GM20000 (cell line): ENCODE results near the gene PNPLA5.
"Not testable (repeated sequence)": the region's sequence is repeated elsewhere in the genome, so short reads cannot be mapped to it uniquely, and the experiment has no call there.

Experiments
- DNase-seq: peaks from one replicate; pipeline ENCODE4 v3.0.0; 2012; ENCODE audit warnings: low spot score
- TF ChIP-seq, protein P1 (sequence below): IDR thresholded peaks from 2 replicates; pipeline ENCODE4 v1.5.1; 2012; ENCODE audit warnings: mild to moderate bottlenecking, control low read depth; ENCODE audit errors: extremely low read depth, missing control alignments

The PNPLA5 gene

DNA sequence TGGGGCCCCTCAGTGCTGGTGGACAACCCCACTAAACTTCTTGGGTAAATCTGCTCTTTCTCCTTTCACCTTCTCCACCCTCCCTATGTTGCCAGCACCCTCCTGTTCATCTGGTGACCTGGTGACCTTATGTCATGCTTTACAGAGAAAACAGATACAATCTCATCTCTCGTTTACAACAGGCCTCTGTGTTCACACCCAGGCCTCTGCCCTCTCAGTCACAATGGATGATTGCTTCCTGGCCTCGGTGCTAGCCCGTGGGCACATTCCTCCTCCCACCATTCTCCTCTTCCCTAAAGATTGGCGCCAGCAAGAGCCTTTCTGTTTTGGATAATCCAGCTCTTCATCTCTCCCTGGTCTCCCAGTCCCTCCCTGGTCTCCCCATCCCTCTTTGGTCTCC, 19.5 kb upstream of the PNPLA5 start:
- DNase-seq, result no peak
- TF ChIP-seq, protein P1, sequence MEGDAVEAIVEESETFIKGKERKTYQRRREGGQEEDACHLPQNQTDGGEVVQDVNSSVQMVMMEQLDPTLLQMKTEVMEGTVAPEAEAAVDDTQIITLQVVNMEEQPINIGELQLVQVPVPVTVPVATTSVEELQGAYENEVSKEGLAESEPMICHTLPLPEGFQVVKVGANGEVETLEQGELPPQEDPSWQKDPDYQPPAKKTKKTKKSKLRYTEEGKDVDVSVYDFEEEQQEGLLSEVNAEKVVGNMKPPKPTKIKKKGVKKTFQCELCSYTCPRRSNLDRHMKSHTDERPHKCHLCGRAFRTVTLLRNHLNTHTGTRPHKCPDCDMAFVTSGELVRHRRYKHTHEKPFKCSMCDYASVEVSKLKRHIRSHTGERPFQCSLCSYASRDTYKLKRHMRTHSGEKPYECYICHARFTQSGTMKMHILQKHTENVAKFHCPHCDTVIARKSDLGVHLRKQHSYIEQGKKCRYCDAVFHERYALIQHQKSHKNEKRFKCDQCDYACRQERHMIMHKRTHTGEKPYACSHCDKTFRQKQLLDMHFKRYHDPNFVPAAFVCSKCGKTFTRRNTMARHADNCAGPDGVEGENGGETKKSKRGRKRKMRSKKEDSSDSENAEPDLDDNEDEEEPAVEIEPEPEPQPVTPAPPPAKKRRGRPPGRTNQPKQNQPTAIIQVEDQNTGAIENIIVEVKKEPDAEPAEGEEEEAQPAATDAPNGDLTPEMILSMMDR, result no peak

DNA sequence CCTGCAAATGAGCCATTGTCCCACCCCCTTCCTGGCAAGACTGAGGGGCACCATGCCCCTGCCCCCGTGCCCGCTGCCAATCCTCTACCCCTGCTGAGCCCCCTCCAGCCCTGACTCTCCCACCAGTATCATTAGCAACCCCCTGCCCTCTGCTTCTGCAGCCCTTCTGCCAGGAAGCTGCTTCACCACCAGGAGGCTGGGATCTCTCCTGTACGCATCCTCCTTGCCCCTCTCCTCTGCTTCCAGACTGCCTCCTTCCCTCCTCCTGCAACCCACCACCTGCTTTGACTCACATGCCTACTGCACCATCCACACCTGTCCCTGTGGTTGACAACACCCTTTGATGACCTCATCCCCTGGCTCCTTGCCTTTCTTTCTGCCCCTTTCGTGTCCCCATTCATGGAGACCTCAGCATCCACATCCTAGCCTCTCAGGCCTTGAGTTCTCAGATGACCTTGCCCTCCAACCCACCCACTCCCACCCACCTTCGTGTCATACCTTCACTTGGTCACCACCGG, 18.4 kb upstream of the PNPLA5 start:
- TF ChIP-seq, protein P1, result no peak

DNA sequence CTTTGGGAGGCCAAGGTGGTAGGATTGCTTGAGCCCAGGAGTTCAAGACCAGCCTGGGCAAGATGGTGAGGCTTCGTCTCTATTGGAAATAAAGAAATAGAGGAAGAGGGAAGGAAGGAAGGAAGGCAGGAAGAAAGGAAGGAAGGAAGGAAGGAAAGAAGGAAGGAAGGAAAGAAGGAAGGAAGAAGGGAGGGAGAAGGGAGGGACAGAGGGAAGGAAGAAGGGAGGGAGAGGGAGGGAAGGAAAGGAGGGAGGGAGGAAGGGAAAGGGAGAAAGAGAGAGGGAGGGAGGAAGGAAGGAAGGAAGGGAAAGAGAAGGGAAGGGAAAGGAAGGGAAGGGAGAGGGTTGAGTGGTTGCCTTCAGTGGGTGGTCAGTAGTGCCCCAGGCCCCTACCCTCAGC, 17.9 kb upstream of the PNPLA5 start:
- no peak for DNase-seq
- TF ChIP-seq, protein P1, result no peak

More for the DNA sequence above, 18.4 kb upstream of the PNPLA5 start:
- DNase-seq, result no peak

DNA sequence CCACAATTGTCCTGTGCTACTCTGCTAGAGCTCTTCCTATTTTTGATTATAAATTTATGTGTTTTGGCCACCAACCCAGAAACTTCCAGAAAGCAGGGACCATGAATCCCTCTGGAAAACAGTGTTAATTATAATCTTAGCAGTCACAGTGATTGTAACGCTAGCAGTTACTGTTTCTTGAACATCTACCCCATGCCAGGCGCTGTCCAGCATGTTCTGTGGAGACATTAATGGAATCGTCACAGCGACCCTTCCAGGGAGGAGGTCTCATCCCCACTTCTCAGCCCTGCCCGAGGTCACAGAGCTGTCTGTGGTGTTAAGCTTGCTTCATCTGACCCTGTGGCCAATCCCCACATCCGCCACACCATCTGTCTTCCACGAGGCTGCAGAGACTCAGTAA, 13.9 kb upstream of the PNPLA5 start:
- TF ChIP-seq, protein P1, result no peak

DNA sequence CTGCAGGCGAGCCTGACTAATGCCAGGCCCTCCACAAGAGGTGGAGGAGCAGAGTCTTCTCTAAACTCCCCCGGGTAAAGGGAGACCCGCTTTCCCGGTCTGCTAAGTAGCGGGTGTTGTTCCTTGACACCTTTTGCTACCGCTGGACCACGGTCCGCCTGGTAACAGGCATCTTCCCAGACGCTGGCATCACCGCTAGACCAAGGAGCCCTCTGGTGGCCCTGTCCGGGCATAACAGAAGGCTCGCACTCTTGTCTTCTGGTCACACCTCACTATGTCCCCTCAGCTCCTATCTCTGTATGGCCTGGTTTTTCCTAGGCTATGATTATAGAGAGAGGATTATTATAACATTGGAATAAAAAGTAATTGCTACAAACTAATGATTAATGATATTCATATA, 12.6 kb upstream of the PNPLA5 start:
- not testable (repeated sequence) for DNase-seq

More for the DNA sequence above, 13.9 kb upstream of the PNPLA5 start:
- no peak for DNase-seq

DNA sequence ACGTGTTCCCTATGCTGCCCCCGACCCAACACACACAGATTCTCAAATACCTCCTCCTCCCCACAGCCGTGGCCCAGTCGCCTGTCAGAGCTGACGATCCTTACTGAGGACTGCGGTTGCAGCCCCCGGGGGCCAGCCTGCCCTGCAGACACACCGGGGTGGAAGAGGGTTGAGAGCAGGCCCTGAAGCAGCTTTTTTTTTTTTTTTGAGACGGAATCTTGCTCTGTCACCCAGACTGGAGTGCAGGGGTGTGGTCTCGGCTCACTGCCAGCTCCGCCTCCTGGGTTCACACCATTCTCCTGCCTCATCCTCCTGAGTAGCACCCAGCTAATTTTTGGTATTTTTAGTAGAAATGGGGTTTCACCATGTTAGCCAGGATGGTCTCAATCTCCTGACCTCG, 11.2 kb upstream of the PNPLA5 start:
- DNase-seq, result not testable (repeated sequence)

DNA sequence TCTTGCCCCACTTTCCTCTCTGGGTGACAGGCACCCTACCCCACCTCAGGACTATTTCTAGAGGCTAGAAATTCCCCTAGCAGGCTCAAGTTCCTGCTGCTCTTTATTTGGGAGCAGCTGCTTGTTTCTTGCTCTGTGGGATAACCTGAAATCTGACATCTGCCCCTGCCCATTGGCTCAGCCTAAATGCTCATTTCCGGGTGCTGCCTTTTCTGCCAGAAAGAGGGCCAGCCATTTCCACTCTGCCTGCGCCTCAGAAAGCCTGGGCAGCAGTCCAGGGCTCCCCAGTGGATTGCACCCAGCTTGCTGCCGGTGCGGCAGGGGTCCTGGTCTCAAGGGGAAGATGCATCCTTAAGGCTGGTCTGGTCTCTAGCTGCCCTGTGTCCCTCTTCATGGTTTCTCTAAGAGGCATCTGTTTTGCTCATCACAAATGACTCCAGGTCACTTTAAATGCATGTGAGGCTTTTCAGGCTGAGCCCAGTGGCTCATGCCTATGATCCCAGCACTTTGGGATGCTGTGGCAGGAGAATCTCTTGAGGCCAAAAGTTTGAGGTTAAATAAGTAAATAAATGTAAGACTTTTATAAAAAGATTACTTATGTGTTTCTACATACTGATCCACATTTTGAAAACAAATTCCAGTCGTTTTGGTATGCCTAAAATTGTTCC, 10.3 kb upstream of the PNPLA5 start:
- TF ChIP-seq, protein P1, result no peak
- no peak for DNase-seq

DNA sequence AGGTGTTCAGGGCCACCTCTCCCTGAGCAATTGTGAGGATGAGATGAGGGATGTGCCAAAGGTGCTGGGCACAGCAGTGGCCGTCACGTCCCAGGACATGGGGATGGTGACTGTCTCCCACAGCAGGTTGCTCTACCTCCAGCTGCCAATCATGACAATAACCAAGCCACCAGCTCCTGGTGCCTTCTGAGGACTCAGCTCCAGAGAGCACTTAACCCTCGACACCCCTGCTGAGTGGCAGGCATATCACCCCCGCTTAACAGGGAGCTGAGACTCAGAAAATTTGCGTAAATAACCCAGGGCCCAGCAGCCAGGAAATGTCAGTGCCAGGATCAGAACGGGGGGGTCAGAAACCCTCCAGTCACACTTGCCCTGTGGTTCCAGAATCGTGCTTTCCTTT, 8.4 kb upstream of the PNPLA5 start:
- TF ChIP-seq, protein P1, result no peak
- DNase-seq, result no peak
